ENCODE results near the gene ZNF460. TPM values are rescaled to one million over a fixed set of nuclear protein-coding genes. Genes with fewer than 3 reads are reported as not detected.

Gene ZNF460
- total and polyA plus RNA-seq, 2 of the 8 experiments (the other 6 are each of a cell fraction or from before 2014, with no cell fraction given): 9.3 to 57.9 TPM

- Histone ChIP-seq H4K20me1 (replicated peaks in 1 of 2; ENCODE audit: control insufficient read depth in 1 of 2, insufficient read depth in 2 of 2, low read length in 2 of 2) (no peaks in the 10 kb centered on the region), H2BK12ac (ENCODE audit: low read depth, low read length) (no peak overlapping the region), H2AK5ac (ENCODE audit: low read depth, low read length) (no peak overlapping the region), H3K9ac (replicated peaks in 1 of 4; ENCODE audit: extremely low read depth in 1 of 4, low read depth in 3 of 4, low read length in 3 of 4) (no peak overlapping the region), H3K36me3 (ENCODE audit: control insufficient read depth in 2 of 4, insufficient read depth in 4 of 4, low read length in 3 of 4) (no peaks in the 10 kb centered on the region), H3K4ac (replicated peaks; ENCODE audit: insufficient read length, low read depth, low read length) (no peak overlapping the region), H2BK120ac (replicated peaks; ENCODE audit: low read depth, low read length) (no peak overlapping the region), H3K4me3 (ENCODE audit: extremely low read depth in 1 of 4, insufficient read depth in 2 of 4, low read depth in 3 of 4, low read length in 4 of 4) (no peak overlapping the region), H3K79me1 (ENCODE audit: low read depth, low read length) (no peaks in the 10 kb centered on the region), H4K91ac (replicated peaks; ENCODE audit: insufficient read length, low read length) (no peak overlapping the region), H3K9me3 (ENCODE audit: insufficient read depth in 2 of 2, low read depth in 1 of 2, low read length in 1 of 2) (no peaks in the 10 kb centered on the region), H3K18ac (ENCODE audit: extremely low read depth, low read length) (no peak overlapping the region), H4K5ac (ENCODE audit: insufficient read length, low read depth, low read length) (no peak overlapping the region), H3K79me2 (ENCODE audit: control insufficient read depth in 1 of 2, insufficient read depth in 2 of 2, low read length in 2 of 2) (no peaks in the 10 kb centered on the region), H3K27ac (ENCODE audit: low read depth, low read length) (no peak overlapping the region), H2BK20ac (ENCODE audit: low read length) (no peak overlapping the region), H2BK15ac (ENCODE audit: low read length) (no peak overlapping the region), H3K23ac (ENCODE audit: insufficient read length) (no peak overlapping the region), H3K4me1 (replicated peaks in 1 of 4; ENCODE audit: control insufficient read depth in 3 of 4, insufficient read depth in 4 of 4, low read length in 3 of 4) (peaks cover 0 to 7% (median 1%) of the 10 kb centered on the region in 4 experiments; a peak in 2 of 7 replicates), H3K14ac (ENCODE audit: insufficient read length) (no peak overlapping the region), H3K23me2 (ENCODE audit: low read depth, low read length) (no peaks in the 10 kb centered on the region), H3K56ac (replicated peaks; ENCODE audit: insufficient read length, low read depth, low read length) (no peak overlapping the region), H4K8ac (ENCODE audit: extremely low read depth, insufficient read depth, low read length) (no peak overlapping the region), H3K27me3 (replicated peaks in 1 of 4; ENCODE audit: control insufficient read depth in 3 of 4, extremely low read depth in 1 of 4, insufficient read depth in 3 of 4, low read length in 3 of 4) (no peaks in the 10 kb centered on the region), H2AFZ (ENCODE audit: low read length) (no peak overlapping the region), H2BK5ac (ENCODE audit: low read depth, low read length) (no peak overlapping the region), H3K4me2 (ENCODE audit: insufficient read depth in 1 of 2, low read depth in 2 of 2, low read length in 2 of 2) (no peak overlapping the region)
- ChIA-PET CTCF (ENCODE audit: partially characterized antibody) (no interaction called here), POLR2A (ENCODE audit: partially characterized antibody) (no interaction called here)
- FAIRE-seq (no peak), DNase-seq (ENCODE audit: low read depth in 1 of 2, low spot score in 2 of 2) (no peak)
- WGBS, 2 experiments (ENCODE audit: extremely low coverage in 1 of 2, insufficient coverage in 1 of 2, insufficient read length in 1 of 2, insufficient replicate concordance in 2 of 2, low coverage in 1 of 2, low lambda C conversion rate in 2 of 2, missing lambda C conversion rate in 1 of 2): 85% methylated on average over 3 of the region's 3 CpGs; no CpG with 5 or more reads in 1 of the 2 experiments
- no peak for TF ChIP-seq TCF12 (IDR thresholded peaks at IDR 0.05; ENCODE audit: low read depth, low read length)
- no peak for TF ChIP-seq SP1 (IDR thresholded peaks at IDR 0.05; ENCODE audit: low read depth, low read length)
- TF ChIP-seq KDM1A (IDR thresholded peaks at IDR 0.05; ENCODE audit: borderline replicate concordance, low read length): no peak
- TF ChIP-seq EP300 (IDR thresholded peaks at IDR 0.05; ENCODE audit: borderline replicate concordance in 1 of 2, low read depth in 2 of 2, low read length in 2 of 2): no peak
- no peak for TF ChIP-seq CBX8 (IDR thresholded peaks at IDR 0.05; ENCODE audit: borderline replicate concordance, low read depth, low read length)
- TF ChIP-seq ATF3 (IDR thresholded peaks at IDR 0.05; ENCODE audit: insufficient read depth, low read depth, low read length): no peak
- no peak for TF ChIP-seq BCL11A (IDR thresholded peaks at IDR 0.05; ENCODE audit: low read depth in 2 of 2, low read length in 2 of 2)
- no peak for TF ChIP-seq HDAC2 (IDR thresholded peaks at IDR 0.05; ENCODE audit: borderline replicate concordance in 1 of 2, low read depth in 2 of 2, low read length in 2 of 2)
- no peak for TF ChIP-seq JUND (IDR thresholded peaks at IDR 0.05; ENCODE audit: low read length)
- no peak for TF ChIP-seq SIN3A (conservative IDR thresholded peaks at IDR 0.05 in 1 of 2, IDR thresholded peaks at IDR 0.05 in 1 of 2; ENCODE audit: low read depth in 1 of 2, low read length in 2 of 2)
- TF ChIP-seq CTBP2 (IDR thresholded peaks at IDR 0.05; ENCODE audit: borderline replicate concordance, insufficient read depth, insufficient read length, low read length): no peak
- TF ChIP-seq RBBP5 (IDR thresholded peaks at IDR 0.05; ENCODE audit: borderline replicate concordance, low read depth, low read length): no peak
- no peak for TF ChIP-seq RXRA (IDR thresholded peaks at IDR 0.05; ENCODE audit: insufficient read depth, low read depth, low read length)
Measured at GRCh38 chr19:57267291-57267690, 13.0 kb upstream of the ZNF460 start.
